A549 treated with AZD9567 at 1 μM for 4 hours (cell line): ENCODE data around the gene SEMA3B. TPM values are rescaled to one million over a fixed set of nuclear protein-coding genes. Genes with fewer than 3 reads are reported as not detected.

ENCODE experiments used
- total RNA-seq: library from RNA; stranded (reverse); fragments of 200-300 nt; extraction: Qiagen RNA extraction; gene quantifications from 5 replicates; pipeline ENCODE4 v1.2.3, GENCODE V29; 2022; ENCODE audit not compliant: insufficient read depth

SEMA3B gene
- total RNA-seq: 6.3 to 12.7 TPM (median 6.7 TPM) in 5 replicates

GRCh38 chr3:50268703-50269451 lies at the start of gene SEMA3B:
SEMA3B (plus strand) TSS chr3:50269147; CDS start chr3:50269241, 94 bp downstream.

GRCh38 chr3:50235716-50236483 lies 33.0 kb upstream of the SEMA3B start, which contains the start of gene GNAI2:
GNAI2 (plus strand) TSS chr3:50236204; CDS start chr3:50236336, 132 bp downstream.

GRCh38 chr3:50278880-50279224 lies 9.9 kb downstream of the SEMA3B start, which contains the start of gene LSMEM2:
LSMEM2 (plus strand) TSS chr3:50279087; CDS start chr3:50279114, 27 bp downstream.

GRCh38 chr3:50292159-50293078 lies 23.5 kb downstream of the SEMA3B start, which contains the start of gene IFRD2:
IFRD2 (minus strand) TSS chr3:50292429; CDS start chr3:50292274, 155 bp downstream.

GRCh38 chr3:50298836-50299637 lies 30.1 kb downstream of the SEMA3B start, which contains the start of the genes HYAL3 and NAA80:
HYAL3 (minus strand) TSS chr3:50299405; CDS start chr3:50295602, 3,803 bp downstream.
NAA80 (minus strand) TSS chr3:50299405; CDS start chr3:50297463, 1,942 bp downstream.

GRCh38 chr3:50303013-50303815 lies 34.3 kb downstream of the SEMA3B start, which contains the start of gene HYAL1:
HYAL1 (minus strand) TSS chr3:50303574; CDS start chr3:50302956, 618 bp downstream.

GRCh38 chr3:50322386-50323091 lies 53.6 kb downstream of the SEMA3B start, which contains the start of gene HYAL2:
HYAL2 (minus strand) TSS chr3:50322745; CDS start chr3:50320489, 2,256 bp downstream.

Other genes starting within 250 kb of the SEMA3B start
- gene RBM5, start 180.2 kb upstream of the SEMA3B start, total RNA-seq: 24.9 to 39.4 TPM (median 39.0 TPM) in 5 replicates
- 9.3 to 14.6 TPM (median 13.9 TPM) in 5 replicates for gene SEMA3F, start 113.8 kb upstream of the SEMA3B start, total RNA-seq
- not detected in 5 replicates for gene GNAT1, start 77.5 kb upstream of the SEMA3B start, total RNA-seq
- 0.05 to 0.09 TPM in 2 of 5 replicates, not detected in the others for gene SLC38A3, start 63.9 kb upstream of the SEMA3B start, total RNA-seq
- 37.0 to 49.5 TPM (median 48.2 TPM) in 5 replicates for gene GNAI2, start 32.9 kb upstream of the SEMA3B start, total RNA-seq
- 0.07 to 0.08 TPM (median 0.07 TPM) in 4 of 5 replicates, not detected in the other for gene LSMEM2, start 9.9 kb downstream of the SEMA3B start, total RNA-seq
- 64.7 to 88.5 TPM (median 84.1 TPM) in 5 replicates for gene IFRD2, start 23.3 kb downstream of the SEMA3B start, total RNA-seq
- 6.8 to 10.1 TPM (median 8.3 TPM) in 5 replicates for gene HYAL3, start 30.3 kb downstream of the SEMA3B start, total RNA-seq
- gene NAA80, start 30.3 kb downstream of the SEMA3B start, total RNA-seq: 4.3 to 8.6 TPM (median 8.3 TPM) in 5 replicates
- gene HYAL1, start 34.4 kb downstream of the SEMA3B start, total RNA-seq: 0.40 to 0.48 TPM (median 0.46 TPM) in 4 of 5 replicates, not detected in the other
- 26.8 to 33.6 TPM (median 30.4 TPM) in 5 replicates for gene HYAL2, start 53.6 kb downstream of the SEMA3B start, total RNA-seq
- gene TUSC2, start 59.1 kb downstream of the SEMA3B start, total RNA-seq: 19.8 to 39.8 TPM (median 36.5 TPM) in 5 replicates
- gene RASSF1, start 71.7 kb downstream of the SEMA3B start, total RNA-seq: 14.4 to 22.0 TPM (median 21.2 TPM) in 5 replicates
- gene ZMYND10, start 76.6 kb downstream of the SEMA3B start, total RNA-seq: 0.86 to 1.5 TPM (median 1.2 TPM) in 4 of 5 replicates, not detected in the other
- gene NPRL2, start 81.6 kb downstream of the SEMA3B start, total RNA-seq: 13.4 to 15.4 TPM (median 14.4 TPM) in 5 replicates
- gene CYB561D2, start 81.7 kb downstream of the SEMA3B start, total RNA-seq: 15.1 to 22.0 TPM (median 20.1 TPM) in 5 replicates
- 33.9 to 47.2 TPM (median 45.6 TPM) in 5 replicates for gene TMEM115, start 90.4 kb downstream of the SEMA3B start, total RNA-seq
- gene CACNA2D2, start 234.5 kb downstream of the SEMA3B start, total RNA-seq: 0.37 to 1.8 TPM (median 0.64 TPM) in 5 replicates